Activated gamma-delta T cell treated with Interleukin-2 at 50 U/mL for 16 hours (primary cell): ENCODE data around the gene KRT76.

ENCODE experiments used
- DNase-seq: peaks from one replicate; pipeline ENCODE4 v3.0.0-alpha.2; 2020

Gene KRT76

GRCh38 chr12:52812749-52813148 is 35.6 kb upstream of the KRT76 start:
- no peak for DNase-seq

- DNase-seq = no peak
Measured at GRCh38 chr12:52812073-52812400, 34.9 kb upstream of the KRT76 start.

GRCh38 chr12:52811191-52812072 is 34.3 kb upstream of the KRT76 start:
- no peak for DNase-seq

GRCh38 chr12:52810554-52810953 is 33.4 kb upstream of the KRT76 start:
- no peak for DNase-seq

- DNase-seq = no peak
Measured at GRCh38 chr12:52809166-52809565, 32.0 kb upstream of the KRT76 start.

GRCh38 chr12:52808573-52809160 is 31.5 kb upstream of the KRT76 start:
- no peak for DNase-seq

GRCh38 chr12:52807544-52808470 is 30.7 kb upstream of the KRT76 start:
- no peak for DNase-seq

- no peak for DNase-seq
Measured at GRCh38 chr12:52806821-52807543, 29.8 kb upstream of the KRT76 start.

- DNase-seq = no peak
Measured at GRCh38 chr12:52806169-52806811, 29.1 kb upstream of the KRT76 start.

GRCh38 chr12:52805739-52806138 is 28.6 kb upstream of the KRT76 start:
- no peak for DNase-seq

- no peak for DNase-seq
Measured at GRCh38 chr12:52805000-52805399, 27.9 kb upstream of the KRT76 start.

- no peak for DNase-seq
Measured at GRCh38 chr12:52802442-52802841, 25.3 kb upstream of the KRT76 start.

- no peak for DNase-seq
Measured at GRCh38 chr12:52801773-52802172, 24.6 kb upstream of the KRT76 start.

GRCh38 chr12:52800259-52800917 is 23.2 kb upstream of the KRT76 start:
- no peak for DNase-seq

- DNase-seq = no peak
Measured at GRCh38 chr12:52799505-52800211, 22.5 kb upstream of the KRT76 start.

- DNase-seq = no peak
Measured at GRCh38 chr12:52798671-52799504, 21.7 kb upstream of the KRT76 start.

GRCh38 chr12:52798003-52798670 is 21.0 kb upstream of the KRT76 start:
- DNase-seq = no peak

GRCh38 chr12:52797529-52797894 is 20.4 kb upstream of the KRT76 start:
- no peak for DNase-seq

GRCh38 chr12:52796839-52797528 is 19.8 kb upstream of the KRT76 start:
- DNase-seq = no peak
